Measurements from ENCODE around the gene CPD. TPM values are rescaled to one million over a fixed set of nuclear protein-coding genes. Genes with fewer than 3 reads are reported as not detected.
"Not testable (repeated sequence)": the region's sequence is repeated elsewhere in the genome, so short reads cannot be mapped to it uniquely, and the experiment has no call there.

CPD gene
- polyA plus RNA-seq, 4 donors, result 84.3 to 98.8 (median 90.1) TPM

DNA sequence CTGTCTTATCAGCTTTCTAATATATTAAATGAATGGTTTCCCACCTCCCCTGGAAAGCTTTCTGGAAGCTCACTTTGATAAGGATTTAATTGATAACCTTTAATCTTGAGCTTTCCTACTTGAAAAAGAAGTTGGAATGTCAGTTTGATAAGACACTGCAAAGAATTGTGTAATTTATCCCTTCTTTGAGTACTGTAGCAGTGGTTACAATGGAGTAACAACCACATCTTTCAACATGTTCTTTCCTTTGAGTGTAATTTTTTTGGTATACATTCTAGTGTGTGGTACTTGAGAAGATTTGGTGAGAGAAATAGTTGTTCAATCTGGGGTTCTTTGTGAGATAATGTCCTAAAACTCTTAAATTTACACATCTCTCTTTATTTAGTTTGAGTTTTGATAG is 43.4 kb downstream of the CPD start:
- DNase-seq (ENCODE audit: low read depth in 4 of 4, low spot score in 3 of 4), result no peak

DNA sequence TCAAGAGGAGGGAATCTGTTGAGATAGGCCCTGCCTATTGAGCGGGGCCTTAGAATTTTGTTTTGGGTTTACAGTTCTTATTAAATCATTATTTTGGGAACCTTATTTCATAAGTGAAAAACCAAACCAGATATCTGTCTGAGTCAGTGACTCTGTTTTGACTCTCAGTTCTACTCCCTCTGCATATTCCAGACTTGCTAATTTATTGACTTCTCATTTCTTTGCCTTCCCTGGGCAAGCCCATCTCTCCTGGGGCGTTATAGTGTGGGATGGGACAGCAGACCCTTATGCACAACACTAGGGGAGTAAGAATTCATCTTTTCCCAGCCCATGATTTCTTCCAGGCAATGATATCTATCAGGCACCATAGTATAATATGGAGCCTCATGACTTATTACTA is 45.7 kb downstream of the CPD start:
- DNase-seq (ENCODE audit: low read depth in 4 of 4, low spot score in 3 of 4), result no peak

DNA sequence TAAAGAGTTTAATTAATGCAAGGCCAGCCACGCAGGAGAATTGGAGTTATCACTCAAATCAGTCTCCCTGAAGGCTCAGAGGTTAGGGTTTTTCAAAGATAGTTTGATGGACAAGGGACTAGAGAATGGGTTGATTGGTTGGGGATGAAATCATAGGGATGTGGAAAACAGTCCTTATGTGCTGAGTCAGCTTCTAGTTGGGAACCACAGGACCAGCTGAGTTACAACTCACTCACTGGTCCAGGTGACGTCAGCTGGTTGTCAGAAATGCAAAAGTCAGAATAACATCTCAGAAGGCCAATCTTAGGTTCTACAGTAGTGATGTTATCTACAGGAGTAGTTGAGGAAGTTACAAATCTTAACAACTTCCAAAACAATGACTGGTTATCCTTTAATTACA is 47.6 kb downstream of the CPD start:
- DNase-seq (ENCODE audit: low read depth in 4 of 4, low spot score in 3 of 4), result no peak

DNA sequence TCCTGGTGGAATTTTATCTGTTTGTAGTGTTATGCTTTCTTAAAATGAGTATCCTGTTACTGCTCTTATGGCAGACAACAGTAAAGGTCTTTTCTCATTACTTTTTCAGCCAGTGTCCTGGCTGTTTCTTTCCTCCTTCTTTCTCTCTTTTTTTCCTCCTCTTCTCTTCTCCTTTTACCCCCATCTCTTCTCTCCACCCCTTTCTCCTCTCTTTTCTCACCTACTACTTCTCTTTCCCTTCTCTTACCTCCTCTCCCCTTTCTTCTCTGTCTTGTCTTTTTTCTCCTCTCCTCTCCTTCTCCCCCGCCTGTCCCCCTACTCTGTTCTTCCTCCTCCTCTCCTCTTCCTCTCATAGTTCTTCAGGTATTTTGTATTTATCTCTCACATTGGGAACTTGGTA is 48.9 kb downstream of the CPD start:
- DNase-seq (ENCODE audit: low read depth in 4 of 4, low spot score in 3 of 4), result no peak

DNA sequence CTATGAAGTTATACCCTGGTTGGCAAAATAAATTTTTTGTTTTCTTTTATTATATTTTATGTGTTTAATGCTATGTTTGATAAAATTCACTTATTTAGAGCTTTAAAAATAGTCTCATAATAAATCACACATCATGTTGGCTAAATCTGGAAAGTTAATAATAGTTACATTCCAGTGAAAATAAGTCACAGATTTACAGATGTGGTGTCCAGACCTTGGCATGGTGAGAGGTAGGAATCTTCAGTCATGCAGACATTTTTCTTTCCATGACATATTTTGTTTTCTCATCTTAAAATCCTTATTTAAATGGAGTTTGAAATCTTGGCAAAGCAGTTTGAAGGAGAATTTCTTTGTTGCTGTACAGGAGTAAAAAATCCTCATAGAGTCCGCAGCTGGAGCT is 50.4 kb downstream of the CPD start:
- no peak for DNase-seq (ENCODE audit: low read depth in 4 of 4, low spot score in 3 of 4)

DNA sequence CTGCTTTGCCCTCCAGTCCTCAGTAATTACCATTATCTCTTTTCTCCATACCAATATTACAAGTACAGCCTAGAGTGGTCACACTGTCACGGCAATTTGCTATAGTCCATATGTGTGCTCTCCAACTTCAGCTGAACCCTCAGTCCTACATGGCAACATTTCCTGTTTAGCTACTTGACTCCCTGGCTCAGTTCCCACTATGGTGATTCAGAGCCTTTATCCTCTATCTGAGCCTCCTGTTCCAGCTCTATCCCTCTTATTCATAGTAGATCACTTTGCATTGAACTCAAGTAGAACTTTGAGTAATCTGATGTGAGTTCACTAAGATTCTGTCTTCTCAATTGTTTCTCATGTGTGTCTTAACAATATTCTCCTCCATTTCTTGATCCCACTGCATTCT is 54.8 kb downstream of the CPD start:
- no peak for DNase-seq (ENCODE audit: low read depth in 4 of 4, low spot score in 3 of 4)

DNA sequence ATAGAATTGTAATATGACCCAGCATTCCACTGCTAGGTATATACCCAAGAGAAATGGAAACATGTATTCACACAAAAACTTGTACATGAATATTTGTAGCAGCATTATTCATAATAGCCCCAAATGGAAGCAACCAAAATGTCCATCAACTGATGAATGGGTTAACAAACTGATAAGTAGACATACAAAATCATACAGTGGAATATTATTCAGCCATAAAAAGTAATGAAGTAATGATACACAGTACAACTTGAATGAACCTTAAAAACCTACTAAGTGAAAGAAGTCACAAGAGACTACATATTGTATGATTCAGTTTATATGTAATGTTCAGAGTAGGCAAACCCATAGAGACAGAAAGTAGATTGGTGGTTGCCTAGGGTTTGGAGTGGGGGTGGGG is 58.0 kb downstream of the CPD start:
- DNase-seq (ENCODE audit: low read depth in 4 of 4, low spot score in 3 of 4), result no peak

DNA sequence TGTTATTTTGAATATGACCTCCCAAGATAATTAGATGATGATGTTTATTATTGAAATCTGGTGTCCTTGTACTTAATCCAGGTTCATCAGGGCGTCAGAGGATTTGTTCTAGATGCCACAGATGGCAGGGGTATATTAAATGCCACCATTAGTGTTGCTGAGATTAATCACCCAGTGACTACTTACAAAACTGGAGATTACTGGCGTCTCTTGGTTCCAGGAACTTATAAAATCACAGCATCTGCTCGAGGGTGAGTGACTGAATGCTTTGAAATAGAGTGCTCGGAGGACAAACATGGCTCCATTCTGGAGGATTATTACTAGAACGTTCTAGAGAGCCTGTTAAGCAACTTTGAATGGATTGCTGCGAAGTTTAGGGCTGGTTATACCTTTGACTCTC is 65.0 kb downstream of the CPD start:
- no peak for DNase-seq (ENCODE audit: low read depth in 4 of 4, low spot score in 3 of 4)

DNA sequence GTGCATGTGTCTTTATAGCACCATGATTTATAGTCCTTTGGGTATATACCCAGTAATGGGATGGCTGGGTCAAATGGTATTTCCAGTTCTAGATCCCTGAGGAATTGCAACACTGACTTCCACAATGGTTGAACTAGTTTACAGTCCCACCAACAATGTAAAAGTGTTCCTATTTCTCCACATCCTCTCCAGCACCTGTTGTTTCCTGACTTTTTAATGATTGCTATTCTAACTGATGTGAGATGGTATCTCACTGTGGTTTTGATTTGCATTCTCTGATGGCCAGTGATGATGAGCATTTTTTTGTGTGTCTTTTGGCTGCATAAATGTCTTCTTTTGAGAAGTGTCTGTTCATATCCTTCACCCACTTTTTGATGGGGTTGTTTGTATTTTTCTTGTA is 67.9 kb downstream of the CPD start:
- not testable (repeated sequence) for DNase-seq (ENCODE audit: low read depth in 4 of 4, low spot score in 3 of 4)

DNA sequence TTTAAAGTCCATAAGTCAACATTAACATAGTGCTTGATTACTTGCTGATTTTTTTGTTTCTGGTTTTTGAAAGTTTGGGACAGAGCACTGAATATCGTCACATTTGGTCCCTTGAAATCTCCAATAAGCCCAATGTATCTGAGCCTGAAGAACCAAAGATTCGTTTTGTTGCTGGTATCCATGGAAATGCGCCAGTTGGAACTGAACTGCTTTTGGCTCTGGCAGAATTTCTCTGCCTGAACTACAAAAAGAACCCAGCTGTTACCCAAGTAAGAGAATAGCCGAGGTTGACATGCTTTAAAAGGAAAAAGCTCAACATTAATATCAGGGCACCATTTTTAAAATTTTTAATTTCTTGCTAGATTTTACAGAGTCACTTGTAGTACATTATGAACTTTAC is 70.8 kb downstream of the CPD start:
- no peak for DNase-seq (ENCODE audit: low read depth in 4 of 4, low spot score in 3 of 4)

DNA sequence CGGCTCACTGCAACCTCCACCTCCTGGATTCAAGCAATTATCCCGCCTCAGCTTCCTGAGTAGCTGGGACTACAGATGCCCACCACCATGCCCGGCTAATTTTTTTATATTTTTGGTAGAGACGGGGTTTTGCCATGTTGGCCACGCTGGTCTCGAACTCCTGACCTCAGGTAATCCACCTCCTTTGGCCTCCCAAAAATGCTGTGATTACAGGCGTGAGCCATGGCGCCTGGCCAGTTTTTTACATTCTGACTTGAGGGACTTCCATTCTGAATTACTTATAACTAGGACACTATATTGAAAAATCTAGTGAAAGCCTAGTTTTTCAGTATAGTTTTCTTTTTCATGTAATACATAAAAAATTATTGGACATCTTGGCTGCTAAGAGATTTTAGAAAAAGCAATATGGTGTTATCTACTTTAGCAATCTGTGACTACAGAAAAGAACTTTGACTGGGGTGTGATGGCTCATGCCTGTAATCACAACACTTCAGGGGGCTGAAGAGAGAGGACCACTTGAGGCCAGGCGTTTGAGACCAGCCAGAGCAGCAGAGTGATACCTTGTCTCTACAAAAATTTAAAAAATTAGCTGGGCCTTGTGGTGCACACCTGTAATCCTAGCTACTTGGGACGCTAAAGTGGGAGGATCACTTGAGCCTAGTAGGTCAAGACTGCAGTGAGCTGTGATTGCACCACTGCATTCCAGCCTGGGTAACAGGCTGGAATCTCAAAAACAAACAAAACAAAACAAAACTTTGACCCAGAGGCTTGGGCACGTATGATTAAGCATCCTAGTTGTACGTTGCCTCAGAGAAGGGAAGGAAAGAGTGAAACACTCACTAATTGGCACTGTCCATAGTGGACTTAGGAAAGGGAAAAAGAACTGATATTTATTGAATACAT is 71.6 kb downstream of the CPD start:
- no peak for DNase-seq (ENCODE audit: low read depth in 4 of 4, low spot score in 3 of 4)

DNA sequence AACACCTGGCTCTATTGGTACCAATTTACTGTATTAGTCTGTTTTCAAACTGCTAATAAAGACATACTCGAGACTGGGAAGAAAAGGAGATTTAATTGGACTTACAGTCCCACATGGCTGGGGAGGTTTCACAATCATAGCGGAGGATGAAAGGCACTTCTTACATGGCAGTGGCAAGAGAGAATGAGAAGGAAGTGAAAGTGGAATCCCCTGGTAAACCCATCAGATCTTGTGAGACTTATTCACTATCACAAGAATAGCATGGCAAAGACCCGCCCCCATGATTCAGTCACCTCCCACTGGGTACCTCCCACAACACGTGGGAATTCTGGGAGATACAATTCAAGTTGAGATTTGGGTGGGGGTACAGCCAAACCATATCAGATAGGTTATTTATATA is 75.9 kb downstream of the CPD start:
- no peak for DNase-seq (ENCODE audit: low read depth in 4 of 4, low spot score in 3 of 4)

DNA sequence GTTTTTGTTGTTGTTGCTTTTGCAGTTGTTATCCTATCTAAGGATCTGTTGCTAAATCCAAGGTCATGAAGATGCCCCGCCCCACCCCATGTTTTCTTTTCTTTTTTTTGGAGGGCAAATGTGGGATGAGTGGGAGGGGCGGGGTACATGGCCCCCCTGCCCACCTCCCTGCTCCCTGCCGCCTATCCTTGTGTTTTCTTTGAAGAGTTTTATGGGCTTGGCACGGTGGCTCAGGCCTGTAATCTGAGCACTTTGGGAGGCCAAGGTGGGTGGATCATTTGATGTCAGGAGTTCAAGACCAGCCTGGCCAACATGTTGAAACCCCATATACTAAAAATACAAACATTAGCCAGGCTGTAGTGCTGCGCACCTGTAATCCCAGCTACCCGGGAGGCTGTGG is 79.6 kb downstream of the CPD start:
- DNase-seq (ENCODE audit: low read depth in 4 of 4, low spot score in 3 of 4), result no peak

DNA sequence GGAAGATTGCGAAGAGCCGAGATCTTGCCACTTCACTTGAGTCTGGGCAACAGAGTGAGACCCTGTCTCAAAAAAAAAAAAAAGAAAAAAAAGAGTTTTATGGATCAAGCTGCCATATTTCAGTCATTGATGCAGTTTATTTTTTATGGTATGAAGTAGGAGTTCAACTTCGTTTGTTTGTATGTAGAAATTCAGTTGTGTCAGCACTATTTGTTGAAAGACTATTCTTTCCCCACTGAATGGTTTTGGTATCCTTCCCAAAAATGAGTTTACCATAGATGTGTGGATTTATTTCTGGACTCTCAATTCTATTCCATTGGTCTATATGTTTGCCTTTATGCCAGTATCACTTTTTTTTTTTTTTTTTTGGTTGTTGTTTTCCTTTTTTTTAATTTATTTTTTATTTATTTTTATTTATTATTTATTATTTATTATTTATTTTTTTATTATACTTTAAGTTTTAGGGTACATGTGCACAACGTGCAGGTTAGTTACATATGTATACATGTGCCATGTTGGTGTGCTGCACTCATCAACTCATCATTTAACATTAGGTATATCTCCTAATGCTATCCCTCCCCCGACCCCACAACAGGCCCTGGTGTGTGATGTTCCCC is 80.2 kb downstream of the CPD start:
- DNase-seq (ENCODE audit: low read depth in 4 of 4, low spot score in 3 of 4), result not testable (repeated sequence)

DNA sequence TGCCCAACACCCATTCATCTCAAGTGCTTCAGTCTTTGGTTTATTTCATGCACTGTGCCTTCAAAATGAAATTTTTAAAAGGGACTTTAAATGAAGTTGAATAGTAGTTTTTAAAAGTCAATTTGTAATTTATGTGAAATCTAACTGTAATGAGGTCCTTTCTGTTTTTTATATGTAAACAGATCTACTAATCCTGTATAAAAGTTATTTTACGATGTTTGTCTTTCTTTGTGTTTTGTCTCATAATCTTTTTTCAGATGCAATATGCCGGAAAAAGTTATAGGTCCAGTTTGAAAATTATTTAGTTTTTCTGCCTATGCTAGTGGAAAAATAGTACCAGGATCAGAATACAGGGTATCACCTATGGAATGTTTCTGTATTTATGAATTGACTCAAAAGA is 89.7 kb downstream of the CPD start:
- DNase-seq (ENCODE audit: low read depth in 4 of 4, low spot score in 3 of 4), result no peak

DNA sequence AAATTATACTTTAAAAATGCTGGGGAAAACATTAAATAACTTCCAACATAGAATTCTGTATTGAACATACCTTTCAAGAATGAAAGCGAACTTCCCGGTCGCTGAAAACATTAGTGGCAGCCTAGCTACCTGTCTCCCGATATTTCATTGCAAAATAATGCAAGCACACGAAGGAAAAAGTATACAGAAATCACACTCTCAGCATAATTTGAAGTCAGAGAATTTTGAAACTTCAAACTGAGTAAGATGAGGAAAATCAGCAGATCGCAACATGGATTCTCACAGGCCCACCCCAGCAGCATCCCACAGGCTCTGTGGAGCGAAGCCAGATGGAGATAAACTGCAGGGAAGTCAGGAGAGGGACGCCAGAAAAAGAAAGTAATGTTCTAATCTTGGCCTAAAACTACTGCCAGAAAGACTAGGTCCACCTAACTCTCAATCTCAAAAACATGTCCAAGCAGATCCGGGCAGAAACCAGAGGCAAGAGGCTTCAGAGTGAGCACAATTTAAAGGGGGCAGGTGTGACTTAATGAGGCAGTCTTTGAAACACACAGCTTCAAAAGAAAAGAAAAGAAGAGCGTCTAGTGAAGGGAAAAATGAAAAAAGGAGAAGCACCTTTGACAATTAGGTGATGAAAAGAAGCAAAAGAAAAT is 93.6 kb downstream of the CPD start:
- DNase-seq (ENCODE audit: low read depth in 4 of 4, low spot score in 3 of 4), result no peak

DNA sequence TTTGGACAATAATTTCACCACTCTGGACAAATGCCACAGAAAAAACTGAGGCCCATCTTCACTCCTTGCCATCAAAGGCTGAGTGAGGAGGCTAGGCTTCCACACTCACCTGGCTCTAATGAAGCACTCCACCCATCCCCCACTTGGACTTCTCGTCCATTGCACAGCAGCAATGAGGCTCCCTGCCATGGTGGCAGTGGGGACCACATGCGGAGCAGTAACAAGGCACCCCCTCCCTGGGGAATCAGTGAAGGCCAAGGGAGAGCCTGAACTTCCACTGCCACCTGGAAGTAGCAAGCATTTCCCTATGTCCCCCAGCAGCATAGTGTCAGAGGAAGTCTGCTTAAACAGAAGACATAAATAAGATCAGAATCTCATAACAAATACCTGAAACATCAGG is 96.5 kb downstream of the CPD start:
- no peak for DNase-seq (ENCODE audit: low read depth in 4 of 4, low spot score in 3 of 4)

DNA sequence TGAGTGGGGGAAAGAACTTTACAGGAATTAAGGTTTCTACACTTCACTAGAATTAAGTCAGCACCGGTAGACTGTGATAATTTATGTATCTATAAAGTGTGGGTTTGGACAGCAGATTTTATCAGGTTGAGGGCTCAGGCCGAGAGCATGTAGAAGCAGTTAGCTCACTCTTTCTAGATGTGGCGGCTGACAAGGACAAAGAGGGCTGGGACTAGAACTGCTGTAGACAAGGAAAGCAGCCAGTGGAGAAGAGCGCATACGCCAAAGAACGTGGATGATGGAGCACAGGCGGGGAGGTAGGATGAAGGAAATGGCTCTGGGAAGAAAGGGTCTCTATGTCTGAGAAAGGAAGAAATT is 98.0 kb downstream of the CPD start:
- DNase-seq (ENCODE audit: low read depth in 4 of 4, low spot score in 3 of 4), result peak in 1 of 4 donors; percentile 4

DNA sequence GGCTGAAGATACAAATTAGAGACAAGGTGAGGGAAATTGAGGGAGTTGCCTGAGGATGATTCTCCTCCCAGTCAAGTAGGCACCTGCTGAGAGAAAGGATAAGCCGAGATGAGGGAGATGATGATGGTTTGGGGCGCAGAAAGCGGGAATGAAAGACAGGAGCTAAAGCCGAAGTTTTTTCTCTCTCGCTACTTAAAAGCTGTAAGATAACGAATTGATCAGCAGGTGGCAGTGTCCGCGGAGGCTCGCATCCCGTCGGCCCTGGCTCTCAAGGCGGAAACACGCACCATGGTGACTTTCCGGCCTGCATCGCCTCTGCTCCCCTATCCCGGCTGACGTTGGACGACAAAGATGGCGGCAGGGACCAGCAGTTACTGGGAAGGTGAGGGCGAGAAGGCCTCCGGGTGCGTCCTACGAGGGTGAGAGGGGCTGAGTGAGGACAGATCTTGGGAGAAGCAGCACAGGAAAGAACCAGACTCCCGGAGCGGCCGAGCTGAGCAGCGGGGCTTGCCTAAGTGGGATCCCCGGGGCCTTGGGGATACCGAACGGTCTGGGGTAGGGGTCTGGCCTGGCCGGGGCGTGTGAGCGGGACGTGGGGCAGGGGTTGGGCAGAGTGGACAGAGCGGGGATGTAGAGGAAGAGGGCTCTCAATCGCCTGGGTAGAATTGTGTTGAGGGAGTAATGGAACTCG is 98.5 kb downstream of the CPD start, which contains the start of gene GOSR1:
GOSR1 (plus strand) TSS at position 326 of the 691 bp plus-strand sequence; CDS start at position 352, 26 bp downstream.
- peak; percentile 87 to 94 (median 92) for DNase-seq (ENCODE audit: low read depth in 4 of 4, low spot score in 3 of 4)

DNA sequence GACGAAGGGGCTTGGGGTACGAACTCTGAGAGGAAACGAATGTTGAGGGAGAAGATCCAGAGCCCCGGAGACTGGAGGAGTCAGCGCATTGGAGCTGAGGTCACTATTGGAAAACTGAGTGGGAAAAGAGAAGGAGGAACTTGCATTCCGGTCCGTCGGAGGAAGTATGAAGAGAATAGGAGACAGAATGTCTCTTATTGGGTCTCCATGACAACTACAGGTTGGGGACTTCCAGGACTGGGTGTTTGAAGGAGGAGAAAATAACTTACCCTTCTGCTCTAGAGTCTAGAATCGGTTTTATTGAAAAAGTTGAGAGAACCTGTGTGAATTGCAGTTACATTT is 99.0 kb downstream of the CPD start:
- DNase-seq (ENCODE audit: low read depth in 4 of 4, low spot score in 3 of 4), result no peak

DNA sequence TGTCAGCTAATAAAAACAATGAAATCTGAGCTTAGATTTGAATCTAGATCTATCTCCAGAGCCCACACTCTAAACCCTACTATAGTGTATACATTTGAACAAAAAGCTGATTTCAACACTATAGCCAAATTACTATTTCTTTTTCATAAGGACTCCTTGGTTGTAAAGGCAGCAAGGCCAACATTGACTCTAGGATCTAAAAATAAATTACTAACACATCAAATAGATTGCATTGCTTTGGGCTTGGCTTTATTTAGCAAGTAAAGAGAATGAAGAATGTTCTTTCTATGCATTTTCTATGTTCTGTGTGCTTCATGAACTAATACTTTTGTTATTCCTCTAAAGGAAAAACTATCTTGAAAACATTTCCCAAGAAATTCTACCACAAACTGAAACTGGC is 103.8 kb downstream of the CPD start:
- no peak for DNase-seq (ENCODE audit: low read depth in 4 of 4, low spot score in 3 of 4)
